Loucy (cell line): ENCODE results near the gene KATNIP.

Source experiments
- H2AFZ ChIP-seq: fragments of 200-600 bp; sonication (generic); 2 replicates; pipeline ENCODE4 v1.6.0; 2016; ENCODE audit warnings: antibody characterized with exemption, mild to moderate bottlenecking, low read length, moderate library complexity
- H3F3A ChIP-seq: fragments of 200-600 bp; 2 replicates; pipeline ENCODE4 v1.6.0; 2016; ENCODE audit warnings: antibody characterized with exemption, low read depth, mild to moderate bottlenecking
- H3K27me3 ChIP-seq: fragments of 200-600 bp; sonication (generic); 2 replicates; pipeline ENCODE4 v1.6.1; 2014; ENCODE audit warnings: low read length, mild to moderate bottlenecking; ENCODE audit not compliant: insufficient read depth, poor library complexity, severe bottlenecking
- H3K36me3 ChIP-seq: fragments of 200-600 bp; sonication (generic); 2 replicates; pipeline ENCODE4 v1.6.1; 2016; ENCODE audit warnings: low read length; ENCODE audit not compliant: insufficient read depth
- H3K4me1 ChIP-seq: fragments of 200-600 bp; sonication (generic); 2 replicates; pipeline ENCODE4 v1.5.1; 2014; ENCODE audit warnings: low read length, mild to moderate bottlenecking; ENCODE audit not compliant: insufficient read depth, poor library complexity, severe bottlenecking
- H3K4me2 ChIP-seq: fragments of 200-600 bp; sonication (generic); 2 replicates; pipeline ENCODE4 v1.6.0; 2014; ENCODE audit warnings: antibody characterized with exemption, low read length, low read depth, mild to moderate bottlenecking; ENCODE audit not compliant: poor library complexity, severe bottlenecking
- H3K4me3 ChIP-seq: fragments of 200-600 bp; sonication (generic); 2 replicates; pipeline ENCODE4 v1.5.1; 2014; ENCODE audit warnings: low read length, mild to moderate bottlenecking, mixed read lengths; ENCODE audit not compliant: poor library complexity, severe bottlenecking
- H3K79me2 ChIP-seq: fragments of 200-600 bp; sonication (generic); 2 replicates; pipeline ENCODE4 v1.6.1; 2014; ENCODE audit warnings: low read length; ENCODE audit not compliant: insufficient read depth
- H3K9ac ChIP-seq: fragments of 200-600 bp; sonication (generic); 2 replicates; pipeline ENCODE4 v1.6.0; 2014; ENCODE audit warnings: mild to moderate bottlenecking, low read depth, low read length, moderate library complexity; ENCODE audit not compliant: poor library complexity, severe bottlenecking
- H3K9me2 ChIP-seq: fragments of 200-600 bp; sonication (generic); replicated peaks from 2 replicates; pipeline ENCODE4 v1.6.1; 2016; ENCODE audit warnings: low read depth, low read length, mixed read lengths
- H3K9me3 ChIP-seq: fragments of 200-600 bp; sonication (generic); 2 replicates; pipeline ENCODE4 v1.6.1; 2014; ENCODE audit warnings: mild to moderate bottlenecking, antibody characterized with exemption, low read length, low read depth; ENCODE audit not compliant: insufficient read depth
- H4K20me1 ChIP-seq: fragments of 200-600 bp; sonication (generic); 2 replicates; pipeline ENCODE4 v1.6.0; 2014; ENCODE audit warnings: antibody characterized with exemption, low read length, mild to moderate bottlenecking; ENCODE audit not compliant: insufficient read depth, poor library complexity, severe bottlenecking
- EZH2phosphoT487 ChIP-seq: fragments of 200-600 bp; IDR thresholded peaks from 2 replicates; pipeline ENCODE4 v1.6.1; 2018; ENCODE audit warnings: antibody characterized with exemption, mild to moderate bottlenecking, moderate library complexity, borderline replicate concordance
- TF ChIP-seq, protein P1 (sequence below): fragments of 200-600 bp; sonication (generic); conservative IDR thresholded peaks from 2 replicates; pipeline ENCODE4 v1.5.1; 2014; ENCODE audit warnings: mild to moderate bottlenecking, antibody characterized with exemption, low read length

Gene KATNIP

DNA sequence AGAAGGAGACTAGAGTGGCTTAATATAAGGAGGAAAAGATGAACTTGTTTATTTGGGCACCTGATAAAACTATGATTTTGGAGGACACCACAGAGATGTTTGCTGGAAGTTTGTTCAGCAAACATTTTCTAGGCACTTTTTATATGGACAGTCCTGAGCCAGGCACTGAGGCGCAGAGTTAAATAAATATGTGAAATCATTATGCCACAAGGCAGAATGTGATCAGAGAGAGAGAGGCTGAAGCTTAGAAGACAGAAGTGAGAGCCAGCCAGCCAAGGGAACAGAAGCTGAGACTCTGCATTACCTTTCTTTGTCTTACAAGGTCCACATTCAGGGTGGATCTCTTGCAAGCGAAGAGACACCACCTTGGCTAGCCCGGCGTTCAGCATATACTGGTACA, 21.6 kb upstream of the KATNIP start:
- no peak overlapping the region for H3K4me3 ChIP-seq
- H3K4me2 ChIP-seq: no peak overlapping the region
- no peaks in the 10 kb centered on the region for H4K20me1 ChIP-seq
- no peaks in the 10 kb centered on the region for H3K9me2 ChIP-seq
- no peak overlapping the region for H3K9ac ChIP-seq
- no peaks in the 10 kb centered on the region for H3K79me2 ChIP-seq
- no peaks in the 10 kb centered on the region for H3K9me3 ChIP-seq
- no peaks in the 10 kb centered on the region for H3F3A ChIP-seq
- no peaks in the 10 kb centered on the region for H3K27me3 ChIP-seq
- peaks cover 86% of the 10 kb centered on the region; the same call in 1 of the 2 replicates for H3K36me3 ChIP-seq
- no peaks in the 10 kb centered on the region for H3K4me1 ChIP-seq
- H2AFZ ChIP-seq: no peak overlapping the region
- TF ChIP-seq EZH2phosphoT487: no peak
- TF ChIP-seq, protein P1, sequence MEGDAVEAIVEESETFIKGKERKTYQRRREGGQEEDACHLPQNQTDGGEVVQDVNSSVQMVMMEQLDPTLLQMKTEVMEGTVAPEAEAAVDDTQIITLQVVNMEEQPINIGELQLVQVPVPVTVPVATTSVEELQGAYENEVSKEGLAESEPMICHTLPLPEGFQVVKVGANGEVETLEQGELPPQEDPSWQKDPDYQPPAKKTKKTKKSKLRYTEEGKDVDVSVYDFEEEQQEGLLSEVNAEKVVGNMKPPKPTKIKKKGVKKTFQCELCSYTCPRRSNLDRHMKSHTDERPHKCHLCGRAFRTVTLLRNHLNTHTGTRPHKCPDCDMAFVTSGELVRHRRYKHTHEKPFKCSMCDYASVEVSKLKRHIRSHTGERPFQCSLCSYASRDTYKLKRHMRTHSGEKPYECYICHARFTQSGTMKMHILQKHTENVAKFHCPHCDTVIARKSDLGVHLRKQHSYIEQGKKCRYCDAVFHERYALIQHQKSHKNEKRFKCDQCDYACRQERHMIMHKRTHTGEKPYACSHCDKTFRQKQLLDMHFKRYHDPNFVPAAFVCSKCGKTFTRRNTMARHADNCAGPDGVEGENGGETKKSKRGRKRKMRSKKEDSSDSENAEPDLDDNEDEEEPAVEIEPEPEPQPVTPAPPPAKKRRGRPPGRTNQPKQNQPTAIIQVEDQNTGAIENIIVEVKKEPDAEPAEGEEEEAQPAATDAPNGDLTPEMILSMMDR: no peak

DNA sequence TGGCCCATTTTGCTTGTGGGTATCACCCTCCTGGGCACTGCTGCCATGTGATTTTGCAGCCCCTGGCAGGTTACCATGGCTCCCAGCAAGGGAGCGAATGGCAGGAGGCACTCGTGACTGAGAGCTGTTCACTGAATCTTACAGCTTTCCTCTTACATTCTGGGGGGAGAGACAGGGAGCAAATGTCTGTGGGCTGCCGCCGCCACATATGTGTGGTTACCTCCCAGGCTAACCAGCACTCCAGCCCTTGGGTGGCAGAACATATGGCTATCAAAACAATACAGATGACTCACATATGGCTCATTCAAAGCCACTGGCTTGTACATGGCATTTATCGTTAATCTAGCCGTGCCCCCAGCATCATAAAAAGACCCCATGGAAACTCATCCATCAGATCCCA, 20.0 kb upstream of the KATNIP start:
- Histone ChIP-seq H3K9me2 (no peaks in the 10 kb centered on the region), H3K4me2 (no peak overlapping the region), H4K20me1 (no peaks in the 10 kb centered on the region), H3K79me2 (no peaks in the 10 kb centered on the region), H3K9ac (no peak overlapping the region), H3K4me1 (no peaks in the 10 kb centered on the region), H3K27me3 (no peaks in the 10 kb centered on the region), H3K36me3 (peaks cover 85% of the 10 kb centered on the region; the same call in 1 of the 2 replicates), H2AFZ (no peak overlapping the region), H3F3A (no peaks in the 10 kb centered on the region), H3K4me3 (no peak overlapping the region), H3K9me3 (no peaks in the 10 kb centered on the region)
- TF ChIP-seq, protein P1: no peak
- no peak for TF ChIP-seq EZH2phosphoT487

DNA sequence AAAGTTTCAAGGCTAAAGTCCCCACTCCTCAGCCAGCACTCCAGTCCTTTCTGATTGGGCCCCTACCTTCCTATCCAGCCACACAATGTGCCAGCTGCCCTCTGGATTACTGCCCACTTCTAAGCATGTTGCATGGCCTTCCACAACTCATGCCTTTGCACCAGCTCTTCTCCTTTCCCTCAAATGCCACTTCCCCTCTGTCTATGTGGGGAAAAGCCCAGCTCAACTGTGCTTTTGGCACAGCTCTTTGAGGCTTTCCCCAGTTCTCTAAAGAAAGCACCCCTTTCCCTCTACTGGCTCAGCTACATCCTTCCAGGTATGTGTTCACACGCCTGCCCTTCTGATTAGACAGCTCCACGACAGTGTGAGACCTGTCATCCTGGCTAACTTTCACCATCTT, 18.8 kb upstream of the KATNIP start:
- Histone ChIP-seq H3K4me2 (no peak overlapping the region), H3K9ac (no peak overlapping the region), H3K27me3 (no peaks in the 10 kb centered on the region), H3K4me3 (no peak overlapping the region), H3K36me3 (peaks cover 82% of the 10 kb centered on the region; the same call in 1 of the 2 replicates), H2AFZ (no peak overlapping the region), H3K4me1 (no peaks in the 10 kb centered on the region), H4K20me1 (no peaks in the 10 kb centered on the region), H3K9me3 (no peaks in the 10 kb centered on the region), H3K9me2 (no peaks in the 10 kb centered on the region), H3F3A (no peaks in the 10 kb centered on the region), H3K79me2 (no peaks in the 10 kb centered on the region)
- TF ChIP-seq EZH2phosphoT487: no peak
- TF ChIP-seq, protein P1: no peak
